ENCODE results near the gene OR8K1.

- TF ChIP-seq POLR2A (IDR thresholded peaks at IDR 0.05; ENCODE audit: low read depth, low read length) (no peak), CTCF (IDR thresholded peaks at IDR 0.05 in 2 of 3, conservative IDR thresholded peaks at IDR 0.05 in 1 of 3; ENCODE audit: control insufficient read depth in 2 of 3, extremely low read depth in 1 of 3, insufficient read depth in 1 of 3, low read depth in 3 of 3, low read length in 3 of 3) (no peak), GABPA (IDR thresholded peaks at IDR 0.05; ENCODE audit: low read depth) (no peak), RAD21 (IDR thresholded peaks at IDR 0.05; ENCODE audit: insufficient read depth, low read depth, low read length) (no peak), POLR2AphosphoS2 (IDR thresholded peaks at IDR 0.05; ENCODE audit: low read depth, low read length) (no peak)
Observed at GRCh38 chr11:56380120-56380519, 34.3 kb downstream of the OR8K1 start.
